HEK293T (cell line): ENCODE data around the gene EYA4.
A peak's percentile ranks its signal among the peaks of the same experiment; 100 is the strongest.

Experiments used
- CTCF ChIA-PET: fragments of 350-600 bp; formaldehyde crosslinking; extraction: SDS; loops from one replicate; lab custom pipeline; 2021; ENCODE audit warnings: antibody characterized with exemption, inconsistent platforms; lab: Yijun Ruan, JAX
- POLR2A ChIA-PET: fragments of 350-600 bp; formaldehyde crosslinking; extraction: SDS; loops from one replicate; lab custom pipeline; 2020; ENCODE audit warnings: antibody characterized with exemption, inconsistent platforms; lab: Yijun Ruan, JAX
- DNase-seq: peaks from one replicate; pipeline ENCODE4 v3.0.0; 2012; ENCODE audit warnings: mixed read lengths; ENCODE audit errors: extremely low spot score
- ARNT ChIP-seq: fragments of 450-650 bp; IDR thresholded peaks from 2 replicates; pipeline ENCODE4 v1.6.1; 2017; ENCODE audit warnings: mild to moderate bottlenecking
- BHLHE40 ChIP-seq: fragments of 450-650 bp; IDR thresholded peaks from 2 replicates; pipeline ENCODE4 v1.6.1; 2016; ENCODE audit warnings: mild to moderate bottlenecking, moderate library complexity, borderline replicate concordance
- CTBP1 ChIP-seq: fragments of 450-650 bp; IDR thresholded peaks from 2 replicates; pipeline ENCODE4 v1.6.1; 2016; ENCODE audit warnings: borderline replicate concordance
- ELF4 ChIP-seq: fragments of 450-650 bp; IDR thresholded peaks from 2 replicates; pipeline ENCODE4 v1.6.1; 2017; ENCODE audit warnings: antibody characterized with exemption
- FOXA1 ChIP-seq: fragments of 450-650 bp; IDR thresholded peaks from 2 replicates; pipeline ENCODE4 v1.6.1; 2016; ENCODE audit warnings: mild to moderate bottlenecking
- FOXK2 ChIP-seq: fragments of 450-650 bp; IDR thresholded peaks from 2 replicates; pipeline ENCODE4 v1.6.1; 2016; ENCODE audit warnings: mild to moderate bottlenecking
- FOXM1 ChIP-seq: fragments of 450-650 bp; IDR thresholded peaks from 2 replicates; pipeline ENCODE4 v1.6.1; 2017; ENCODE audit warnings: mild to moderate bottlenecking, borderline replicate concordance
- HDGF ChIP-seq: fragments of 450-650 bp; IDR thresholded peaks from 2 replicates; pipeline ENCODE4 v1.6.1; 2017; ENCODE audit warnings: antibody characterized with exemption, borderline replicate concordance
- L3MBTL2 ChIP-seq: fragments of 450-650 bp; conservative IDR thresholded peaks from 2 replicates; pipeline ENCODE4 v1.6.1; 2016; ENCODE audit warnings: mild to moderate bottlenecking
- LEF1 ChIP-seq: fragments of 450-650 bp; IDR thresholded peaks from 2 replicates; pipeline ENCODE4 v1.6.1; 2017; ENCODE audit warnings: mild to moderate bottlenecking, borderline replicate concordance
- NFRKB ChIP-seq: fragments of 450-650 bp; IDR thresholded peaks from 2 replicates; pipeline ENCODE4 v1.6.1; 2016; ENCODE audit warnings: mild to moderate bottlenecking, moderate library complexity
- PKNOX1 ChIP-seq: fragments of 450-650 bp; IDR thresholded peaks from 2 replicates; pipeline ENCODE4 v1.6.1; 2016
- SP1 ChIP-seq: fragments of 450-650 bp; IDR thresholded peaks from 2 replicates; pipeline ENCODE4 v1.6.1; 2017
- SUZ12 ChIP-seq: fragments of 450-650 bp; IDR thresholded peaks from 2 replicates; pipeline ENCODE4 v1.6.1; 2016; ENCODE audit warnings: mild to moderate bottlenecking
- TARDBP ChIP-seq: fragments of 450-650 bp; IDR thresholded peaks from 2 replicates; pipeline ENCODE4 v1.6.1; 2016
- ZNF384 ChIP-seq: fragments of 450-650 bp; IDR thresholded peaks from 2 replicates; pipeline ENCODE4 v1.6.1; 2016

EYA4 gene

GRCh38 chr6:133227344-133227743 lies 13.8 kb upstream of the EYA4 start:
- ChIA-PET POLR2A (no interaction called here), CTCF (no interaction called here)
- DNase-seq = no peak
- TF ChIP-seq BHLHE40 (no peak), ZNF384 (no peak), L3MBTL2 (no peak), FOXA1 (no peak), SUZ12 (no peak), PKNOX1 (peak; percentile 62; the same call in 1 of the 2 replicates)

GRCh38 chr6:133230052-133230451 lies 11.1 kb upstream of the EYA4 start:
- CTCF ChIA-PET = no interaction called here
- POLR2A ChIA-PET = no interaction called here

GRCh38 chr6:133235221-133235620 lies 5.9 kb upstream of the EYA4 start:
- no peak for DNase-seq
- TF ChIP-seq FOXA1 = no peak
- no peak for TF ChIP-seq BHLHE40
- no peak for TF ChIP-seq FOXK2
- TF ChIP-seq CTBP1 = no peak
- no peak for TF ChIP-seq L3MBTL2
- TF ChIP-seq SUZ12 = no peak
- no peak for TF ChIP-seq HDGF
- TF ChIP-seq ZNF384 = no peak
- TF ChIP-seq NFRKB = no peak
- no peak for TF ChIP-seq PKNOX1
- no peak for TF ChIP-seq ARNT
- TF ChIP-seq LEF1 = no peak
- CTCF ChIA-PET = interaction anchor here (0.6 kb wide), 1 partner anchor 583 kb away, joined by 3 read pairs; no protein-coding TSS in a partner anchor
- POLR2A ChIA-PET = no interaction called here

More at GRCh38 chr6:133230052-133230451, 11.1 kb upstream of the EYA4 start:
- TF ChIP-seq SUZ12 (no peak), BHLHE40 (no peak), FOXM1 (no peak), LEF1 (no peak), L3MBTL2 (no peak), SP1 (no peak), ZNF384 (no peak)
- no peak for DNase-seq

- ChIA-PET POLR2A (no interaction called here), CTCF (no interaction called here)
- DNase-seq = no peak
Observed at GRCh38 chr6:133236932-133237331, 4.2 kb upstream of the EYA4 start.

GRCh38 chr6:133240511-133241085 lies 559 bp upstream of the EYA4 start:
- ChIA-PET POLR2A (interaction anchor here (1.0 kb wide), 1 partner anchor 31 kb away, joined by 3 read pairs; no protein-coding TSS in a partner anchor), CTCF (no interaction called here)
- TF ChIP-seq L3MBTL2 (peak; percentile 70), NFRKB (no peak), PKNOX1 (no peak; the same call in 1 of the 2 replicates)
- DNase-seq = peak; percentile 68

More at GRCh38 chr6:133236932-133237331, 4.2 kb upstream of the EYA4 start:
- TF ChIP-seq ZNF384 (no peak), ELF4 (no peak), FOXK2 (no peak), FOXA1 (no peak), L3MBTL2 (no peak), HDGF (no peak), CTBP1 (no peak), SP1 (no peak), TARDBP (no peak), FOXM1 (no peak), ARNT (no peak), SUZ12 (no peak), NFRKB (no peak), LEF1 (no peak), BHLHE40 (no peak)

GRCh38 chr6:133241901-133242636 lies 912 bp downstream of the EYA4 start:
- CTCF ChIA-PET = no interaction called here
- peak; percentile 42 for DNase-seq
- TF ChIP-seq ARNT (no peak), FOXK2 (no peak), ZNF384 (no peak), HDGF (no peak), FOXA1 (no peak), SUZ12 (no peak), ELF4 (no peak), CTBP1 (no peak), L3MBTL2 (no peak), LEF1 (no peak), NFRKB (no peak), FOXM1 (no peak), BHLHE40 (no peak), SP1 (no peak), TARDBP (no peak), PKNOX1 (no peak)
- POLR2A ChIA-PET = no interaction called here
